Astrocyte of the spinal cord (primary cell): ENCODE measurements around the gene ADAT1.

Experiments used
- DNase-seq: peaks from one replicate; pipeline ENCODE4 v3.0.0; 2011; ENCODE audit warnings: low read depth, low spot score
- H3K4me3 ChIP-seq: 2 replicates; pipeline ENCODE4 v1.5.1; 2011; ENCODE audit warnings: low read depth, mild to moderate bottlenecking, low read length, moderate library complexity
- CTCF ChIP-seq: IDR thresholded peaks from 2 replicates; pipeline ENCODE4 v1.5.1; 2012; ENCODE audit warnings: low read depth, mild to moderate bottlenecking, low read length, inconsistent platforms
- in situ Hi-C: cut with HindIII; loops from 2 replicates; pipeline ENCODE4 v1.10.0; 2017; ENCODE audit warnings: low sequenced_read_pairs

ADAT1 gene

GRCh38 chr16:75615619-75616018 is 7.5 kb downstream of the ADAT1 start:
- in situ Hi-C loops, result no loop called here
- H3K4me3 ChIP-seq, result no peak overlapping the region
- TF ChIP-seq CTCF, result no peak
- DNase-seq, result no peak

GRCh38 chr16:75614066-75614897 is 8.8 kb downstream of the ADAT1 start:
- peak; percentile 39 for DNase-seq
- H3K4me3 ChIP-seq, result no peak overlapping the region
- in situ Hi-C loops, result no loop called here
- no peak for TF ChIP-seq CTCF

- in situ Hi-C loops, result no loop called here
- no peak overlapping the region for H3K4me3 ChIP-seq
- no peak for DNase-seq
- TF ChIP-seq CTCF, result no peak
Measured at GRCh38 chr16:75606507-75606906, 16.6 kb downstream of the ADAT1 start.

- in situ Hi-C loops, result no loop called here
- DNase-seq, result no peak
- TF ChIP-seq CTCF, result no peak
- H3K4me3 ChIP-seq, result no peak overlapping the region
Measured at GRCh38 chr16:75603241-75603640, 19.8 kb downstream of the ADAT1 start.

GRCh38 chr16:75599452-75600277 is 23.4 kb downstream of the ADAT1 start:
- no peak for DNase-seq
- in situ Hi-C loops, result no loop called here
- H3K4me3 ChIP-seq, result no peak overlapping the region
- no peak for TF ChIP-seq CTCF

- peak; percentile 78 for DNase-seq
- TF ChIP-seq CTCF, result no peak
- in situ Hi-C loops, result no loop called here
- H3K4me3 ChIP-seq, result no peak overlapping the region
Measured at GRCh38 chr16:75593825-75594820, 29.0 kb downstream of the ADAT1 start.
